K562 (cell line): ENCODE measurements around the gene RSPRY1. TPM values are rescaled to one million over a fixed set of nuclear protein-coding genes. Genes with fewer than 3 reads are reported as not detected.

ENCODE experiments used
- ATAC-seq: fragments of 200-7000 bp; cut with Tn5 transposase; 3 replicates; pipeline ENCODE4 v1.9.1; 2020; ENCODE audit warnings: moderate library complexity
- BruUV-seq: library from RNA; stranded (reverse); fragments of 400-500 nt; replicated peaks from 2 replicates; lab custom pipeline; 2021; lab: Mats Ljungman, UMichigan
- CTCF ChIA-PET: fragments of 300-600 bp; formaldehyde crosslinking; extraction: SDS; loops from one replicate; lab custom pipeline; 2021; ENCODE audit warnings: low intra/inter-chr PET ratio; lab: Yijun Ruan, JAX
- POLR2A ChIA-PET: fragments of 300-600, 350-650 bp; sonication (Branson Sonifier 250); formaldehyde crosslinking; extraction: SDS; loops from one replicate; lab custom pipeline; 2021; ENCODE audit warnings: antibody characterized with exemption, inconsistent platforms; lab: Yijun Ruan, JAX
- DNase-seq, 4 experiments: peaks; one replicate each; pipeline versions ENCODE4 v3.0.0 to v3.0.0-alpha.2; 2011 to 2018; ENCODE audit warnings: low spot score in 3 of 4, mixed read lengths in 3 of 4; ENCODE audit errors: extremely low read depth in 1 of 4
- FAIRE-seq: peaks from 2 replicates; lab custom pipeline; 2011; peaks lifted over from hg19 to GRCh38; lab: Jason Lieb, UNC
- H2AFZ ChIP-seq: 2 replicates; pipeline ENCODE4 v1.6.0; 2011; ENCODE audit warnings: low read depth, low read length, control low read depth, inconsistent platforms
- H3K27ac ChIP-seq: fragments of 200-600 bp; 3 replicates; pipeline ENCODE4 v1.8.0; 2011; ENCODE audit warnings: low read depth, mild to moderate bottlenecking, control low read depth, inconsistent platforms, low read length, moderate library complexity, mixed read lengths; ENCODE audit errors: extremely low read depth
- H3K27me3 ChIP-seq, 2 experiments: fragments of 300-600 bp in 1 of 2; 2 replicates in 1 of 2; 3 replicates in 1 of 2; pipeline versions ENCODE4 v1.6.0 to v1.8.0; 2011; ENCODE audit warnings: inconsistent platforms in 2 of 2, low read length in 2 of 2, mild to moderate bottlenecking in 1 of 2, mixed read lengths in 1 of 2, moderate library complexity in 1 of 2; ENCODE audit not compliant: control insufficient read depth in 2 of 2, insufficient read depth in 2 of 2
- H3K36me3 ChIP-seq: fragments of 300-600 bp; 3 replicates; pipeline ENCODE4 v1.8.0; 2011; ENCODE audit warnings: mild to moderate bottlenecking, low read length, inconsistent platforms; ENCODE audit not compliant: control insufficient read depth, insufficient read depth
- H3K4me1 ChIP-seq, 2 experiments: fragments of 200-600 bp in 1 of 2; replicated peaks in 1 of 2; 2 replicates in 1 of 2; 3 replicates in 1 of 2; pipeline versions ENCODE4 v1.5.1 to v1.8.0; 2011; ENCODE audit warnings: inconsistent platforms in 2 of 2, low read length in 2 of 2, mild to moderate bottlenecking in 1 of 2, mixed read lengths in 1 of 2, moderate library complexity in 1 of 2; ENCODE audit not compliant: control insufficient read depth in 2 of 2, insufficient read depth in 2 of 2
- H3K4me2 ChIP-seq: 2 replicates; pipeline ENCODE4 v1.6.1; 2011; ENCODE audit warnings: low read length, control low read depth, inconsistent platforms, mixed read lengths; ENCODE audit not compliant: insufficient read depth
- H3K4me3 ChIP-seq: fragments of 200-600 bp; sonication (generic), shearing (Covaris generic); 2 replicates; pipeline ENCODE4 v1.5.1; 2016; ENCODE audit warnings: control low read depth, inconsistent platforms
- H3K79me2 ChIP-seq: fragments of 200-600 bp; 3 replicates; pipeline ENCODE4 v1.8.0; 2011; ENCODE audit warnings: low read length, inconsistent platforms; ENCODE audit not compliant: control insufficient read depth, insufficient read depth
- H3K9ac ChIP-seq, 2 experiments: 2 replicates each; pipeline versions ENCODE4 v1.6.0 to v1.6.1; 2011; ENCODE audit warnings: low read depth in 2 of 2, low read length in 2 of 2, control low read depth in 1 of 2, inconsistent platforms in 1 of 2, mild to moderate bottlenecking in 1 of 2, mixed read lengths in 1 of 2; ENCODE audit not compliant: insufficient read depth in 1 of 2
- H3K9me1 ChIP-seq: one replicate; pipeline ENCODE4 v1.6.0; 2011; ENCODE audit warnings: inconsistent platforms, mild to moderate bottlenecking, low read length, moderate library complexity; ENCODE audit not compliant: control insufficient read depth, insufficient read depth
- H3K9me3 ChIP-seq: replicated peaks from 2 replicates; pipeline ENCODE4 v1.5.1; 2011; ENCODE audit warnings: low read depth, low read length, inconsistent platforms; ENCODE audit not compliant: control insufficient read depth, insufficient read depth
- H4K20me1 ChIP-seq: replicated peaks from 2 replicates; pipeline ENCODE4 v1.6.1; 2011; ENCODE audit warnings: low read length, inconsistent platforms, mixed read lengths; ENCODE audit not compliant: control insufficient read depth, insufficient read depth
- ATF7 ChIP-seq: fragments of 450-650 bp; IDR thresholded peaks from 2 replicates; pipeline ENCODE4 v1.7.1; 2014; ENCODE audit warnings: mild to moderate bottlenecking, moderate library complexity
- C11orf30 ChIP-seq: fragments of 450-650 bp; IDR thresholded peaks from 2 replicates; pipeline ENCODE4 v1.6.1; 2016; ENCODE audit warnings: low read depth, mild to moderate bottlenecking
- ELF1 ChIP-seq: fragments of 200-800 bp; sonication (Bioruptor generic); IDR thresholded peaks from 2 replicates; pipeline ENCODE4 v1.6.1; 2016; ENCODE audit warnings: missing genetic modification characterization, missing compliant biosample characterization
- GTF2E2 ChIP-seq: fragments of 200-800 bp; sonication (Bioruptor generic); IDR thresholded peaks from 2 replicates; pipeline ENCODE4 v1.6.1; 2016; ENCODE audit warnings: missing genetic modification characterization, missing compliant biosample characterization
- HDAC3 ChIP-seq: fragments of 450-650 bp; IDR thresholded peaks from 2 replicates; pipeline ENCODE4 v1.6.1; 2018; ENCODE audit warnings: borderline replicate concordance, mild to moderate bottlenecking, moderate library complexity; ENCODE audit not compliant: partially characterized antibody
- IFI16 ChIP-seq: fragments of 250-450 bp; sonication (Bioruptor Pico); IDR thresholded peaks from 2 replicates; pipeline ENCODE4 v2.1.2; 2022; ENCODE audit warnings: mild to moderate bottlenecking, inconsistent platforms
- JUND ChIP-seq, 2 experiments: IDR thresholded peaks; 2 replicates in 1 of 2; 3 replicates in 1 of 2; pipeline ENCODE4 v1.6.1; 2011; ENCODE audit warnings: borderline replicate concordance in 2 of 2, low read depth in 2 of 2, low read length in 2 of 2, improper control_type of control experiment in 1 of 2, missing biosample characterization in 1 of 2, missing genetic modification characterization in 1 of 2, missing genetic modification reagents in 1 of 2
- L3MBTL2 ChIP-seq: fragments of 450-650 bp; IDR thresholded peaks from 2 replicates; pipeline ENCODE4 v1.6.1; 2016; ENCODE audit warnings: mild to moderate bottlenecking, moderate library complexity
- MEF2A ChIP-seq: IDR thresholded peaks from 2 replicates; pipeline ENCODE4 v1.6.1; 2011; ENCODE audit warnings: low read depth, mild to moderate bottlenecking, low read length, moderate library complexity; ENCODE audit not compliant: control insufficient read depth
- NFE2L1 ChIP-seq: fragments of 450-650 bp; IDR thresholded peaks from 2 replicates; pipeline ENCODE4 v1.6.1; 2016; ENCODE audit warnings: missing genetic modification characterization, low read depth, mild to moderate bottlenecking, missing compliant biosample characterization, moderate library complexity, borderline replicate concordance
- OTX1 ChIP-seq: fragments of 450-650 bp; formaldehyde crosslinking; IDR thresholded peaks from 2 replicates; pipeline ENCODE4 v1.4.0; 2022; ENCODE audit warnings: mild to moderate bottlenecking
- ZBTB1 ChIP-seq: sonication (generic); formaldehyde crosslinking; IDR thresholded peaks from 2 replicates; pipeline ENCODE4 v1.8.1; 2023; ENCODE audit warnings: missing genetic modification reagents, low read depth, mild to moderate bottlenecking, borderline replicate concordance
- ZNF184 ChIP-seq: sonication (generic); formaldehyde crosslinking; IDR thresholded peaks from 2 replicates; pipeline ENCODE4 v1.5.0; 2020; ENCODE audit warnings: missing genetic modification reagents
- ZNF280B ChIP-seq: fragments of 250-450 bp; sonication (Bioruptor Pico); IDR thresholded peaks from 2 replicates; pipeline ENCODE4 v1.5.1; 2021; ENCODE audit warnings: mild to moderate bottlenecking
- ZNF75A ChIP-seq: fragments of 450-650 bp; formaldehyde crosslinking; IDR thresholded peaks from 2 replicates; pipeline ENCODE4 v1.4.0; 2020; ENCODE audit warnings: mild to moderate bottlenecking
- WGBS: fragments of 100-300 bp; shearing (Covaris generic); methylation state at CpG from one replicate; pipeline ENCODE4 v1.1.6; 2016; ENCODE audit warnings: low coverage, mixed read lengths; ENCODE audit not compliant: insufficient coverage; ENCODE audit errors: missing lambda C conversion rate; 5-methylcytosine and 5-hydroxymethylcytosine counted together
- in situ Hi-C: fragments of 300-500 bp; cut with MboI; formaldehyde crosslinking; loops from 4 replicates; pipeline ENCODE4 v1.15.0; 2018; ENCODE audit warnings: inconsistent platforms, mixed read lengths
- intact Hi-C: fragments of 100-400 bp; cut with micrococcal nuclease; formaldehyde crosslinking; loops from 2 replicates; pipeline ENCODE4 v1.14.2; 2022
- polyA plus RNA-seq, 8 experiments: library from polyadenylated mRNA; depleted of rRNA in 4 of 8; stranded (reverse) in 5 of 8; unstranded in 3 of 8; fragments of >200 nt; fragmentation: Nextera tagmentation in 2 of 8; fragmentation: Illumina TruSeq in 1 of 8; extraction: Ambion mirVana in 2 of 8; extraction: Trizol in 1 of 8; gene quantifications; 2 replicates each; pipeline versions ENCODE4 v1.2.1 to v1.2.3, GENCODE V29; 2011 to 2014; ENCODE audit warnings: inconsistent platforms in 1 of 8, missing spikeins in 1 of 8
- total RNA-seq, 7 experiments: library from RNA; depleted of rRNA in 6 of 7; stranded (reverse); fragments of >200 nt in 6 of 7; fragmentation: Illumina TruSeq in 2 of 7; extraction: Trizol in 2 of 7; gene quantifications; 2 replicates each; pipeline versions ENCODE4 v1.2.1 to v1.2.3, GENCODE V29; 2011 to 2021; ENCODE audit warnings: low replicate concordance in 1 of 7
- TF ChIP-seq, protein P1 (sequence below): fragments of 200-800 bp; sonication (Bioruptor generic); IDR thresholded peaks from 2 replicates; pipeline ENCODE4 v1.6.1; 2017; ENCODE audit warnings: missing genetic modification characterization, missing compliant biosample characterization
- TF ChIP-seq, protein P2 (sequence below): sonication (generic); formaldehyde crosslinking; IDR thresholded peaks from 2 replicates; pipeline ENCODE4 v1.8.0; 2022; ENCODE audit warnings: mild to moderate bottlenecking, low read depth, missing genetic modification reagents

Gene RSPRY1
- total and polyA plus RNA-seq, 9 of the 15 experiments (the other 6 are each of a cell fraction or from before 2014, with no cell fraction given): 10.2 to 27.8 (median 20.8) TPM

GRCh38 chr16:57260294-57260929, 74.3 kb downstream of the RSPRY1 start:
- Histone ChIP-seq H3K27me3 (no peaks in the 10 kb centered on the region), H3K4me1 (peaks cover 17 to 36% of the 10 kb centered on the region in 2 experiments; a peak in 4 of 5 replicates), H2AFZ (peak overlapping the region; percentile 82), H3K9me1 (no peaks in the 10 kb centered on the region), H3K9ac (peak overlapping the region; percentile 2 to 82; a peak in 3 of 4 replicates), H4K20me1 (no peaks in the 10 kb centered on the region), H3K79me2 (no peaks in the 10 kb centered on the region), H3K4me3 (no peak overlapping the region), H3K9me3 (no peaks in the 10 kb centered on the region), H3K36me3 (no peaks in the 10 kb centered on the region), H3K4me2 (peak overlapping the region; percentile 42; the same call in 1 of the 2 replicates), H3K27ac (0 out of 3 replicates have a peak overlapping the region, but pooled peaks have one; percentile 17)
- no TSS peak for BruUV-seq
- DNase-seq: peak in 3 of 4 experiments; percentile 42 to 44 (median 42)
- ChIA-PET CTCF (no interaction called here), POLR2A (interaction anchor here (0.7 kb wide), 1 partner anchor 15 kb away, joined by 3 read pairs; the partner anchor contains the start of gene ARL2BP)
- peak; percentile 61 for FAIRE-seq
- intact Hi-C loops: no loop called here
- ATAC-seq: peak; percentile 17
- 16% methylated on average over 15 of the region's 16 CpGs for WGBS
- in situ Hi-C loops: no loop called here
- no peak for TF ChIP-seq ZNF184 (CRISPR knock-in tag)
- TF ChIP-seq OTX1: no peak
- no peak for TF ChIP-seq NFE2L1
- no peak for TF ChIP-seq ZNF75A
- TF ChIP-seq GTF2E2: no peak
- TF ChIP-seq, protein P1, sequence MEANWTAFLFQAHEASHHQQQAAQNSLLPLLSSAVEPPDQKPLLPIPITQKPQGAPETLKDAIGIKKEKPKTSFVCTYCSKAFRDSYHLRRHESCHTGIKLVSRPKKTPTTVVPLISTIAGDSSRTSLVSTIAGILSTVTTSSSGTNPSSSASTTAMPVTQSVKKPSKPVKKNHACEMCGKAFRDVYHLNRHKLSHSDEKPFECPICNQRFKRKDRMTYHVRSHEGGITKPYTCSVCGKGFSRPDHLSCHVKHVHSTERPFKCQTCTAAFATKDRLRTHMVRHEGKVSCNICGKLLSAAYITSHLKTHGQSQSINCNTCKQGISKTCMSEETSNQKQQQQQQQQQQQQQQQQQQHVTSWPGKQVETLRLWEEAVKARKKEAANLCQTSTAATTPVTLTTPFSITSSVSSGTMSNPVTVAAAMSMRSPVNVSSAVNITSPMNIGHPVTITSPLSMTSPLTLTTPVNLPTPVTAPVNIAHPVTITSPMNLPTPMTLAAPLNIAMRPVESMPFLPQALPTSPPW (CRISPR knock-in tag): peak; percentile 16; the same call in 1 of the 2 replicates
- TF ChIP-seq ELF1 (tag): no peak
- no peak for TF ChIP-seq ZBTB1 (CRISPR knock-in tag)
- TF ChIP-seq JUND (IDR thresholded peaks at IDR 0.05; ENCODE audit: borderline replicate concordance, low read depth, low read length): peak; percentile 63; the same call in 1 of the 2 replicates
- 0 out of 3 replicates have a peak, but pooled peaks have one; percentile 41 for TF ChIP-seq JUND (tag; IDR thresholded peaks at IDR 0.05; ENCODE audit: borderline replicate concordance, low read depth, low read length)
- TF ChIP-seq C11orf30: no peak
- no peak for TF ChIP-seq ZNF280B (CRISPR knock-in tag)
- TF ChIP-seq ATF7: no peak
- TF ChIP-seq L3MBTL2: peak; percentile 20; the same call in 1 of the 2 replicates
- TF ChIP-seq, protein P2, sequence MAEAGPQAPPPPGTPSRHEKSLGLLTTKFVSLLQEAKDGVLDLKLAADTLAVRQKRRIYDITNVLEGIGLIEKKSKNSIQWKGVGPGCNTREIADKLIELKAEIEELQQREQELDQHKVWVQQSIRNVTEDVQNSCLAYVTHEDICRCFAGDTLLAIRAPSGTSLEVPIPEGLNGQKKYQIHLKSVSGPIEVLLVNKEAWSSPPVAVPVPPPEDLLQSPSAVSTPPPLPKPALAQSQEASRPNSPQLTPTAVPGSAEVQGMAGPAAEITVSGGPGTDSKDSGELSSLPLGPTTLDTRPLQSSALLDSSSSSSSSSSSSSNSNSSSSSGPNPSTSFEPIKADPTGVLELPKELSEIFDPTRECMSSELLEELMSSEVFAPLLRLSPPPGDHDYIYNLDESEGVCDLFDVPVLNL: no peak
- no peak for TF ChIP-seq MEF2A
- TF ChIP-seq HDAC3: no peak
- no peak for TF ChIP-seq IFI16 (CRISPR knock-in tag)
